Uterus (tissue), 2 donors: Measurements from ENCODE around the gene CLNK.

Source experiments
- POLR2A ChIP-seq, 2 donors: fragments of 450-650 bp; IDR thresholded peaks; one replicate each; pipeline ENCODE4 v1.6.1; 2016; ENCODE audit warnings: antibody characterized with exemption in 2 of 2, mild to moderate bottlenecking in 1 of 2, moderate library complexity in 1 of 2
- TF ChIP-seq, protein P1 (sequence below), 4 experiments: fragments of 200-600 bp in 2 of 4; fragments of 450-650 bp in 2 of 4; sonication (generic) in 2 of 4; IDR thresholded peaks; one replicate each; pipeline ENCODE4 v1.5.1; 2016 to 2019; ENCODE audit warnings: antibody characterized with exemption in 4 of 4, mild to moderate bottlenecking in 2 of 4, moderate library complexity in 1 of 4

- TF ChIP-seq, protein P1, sequence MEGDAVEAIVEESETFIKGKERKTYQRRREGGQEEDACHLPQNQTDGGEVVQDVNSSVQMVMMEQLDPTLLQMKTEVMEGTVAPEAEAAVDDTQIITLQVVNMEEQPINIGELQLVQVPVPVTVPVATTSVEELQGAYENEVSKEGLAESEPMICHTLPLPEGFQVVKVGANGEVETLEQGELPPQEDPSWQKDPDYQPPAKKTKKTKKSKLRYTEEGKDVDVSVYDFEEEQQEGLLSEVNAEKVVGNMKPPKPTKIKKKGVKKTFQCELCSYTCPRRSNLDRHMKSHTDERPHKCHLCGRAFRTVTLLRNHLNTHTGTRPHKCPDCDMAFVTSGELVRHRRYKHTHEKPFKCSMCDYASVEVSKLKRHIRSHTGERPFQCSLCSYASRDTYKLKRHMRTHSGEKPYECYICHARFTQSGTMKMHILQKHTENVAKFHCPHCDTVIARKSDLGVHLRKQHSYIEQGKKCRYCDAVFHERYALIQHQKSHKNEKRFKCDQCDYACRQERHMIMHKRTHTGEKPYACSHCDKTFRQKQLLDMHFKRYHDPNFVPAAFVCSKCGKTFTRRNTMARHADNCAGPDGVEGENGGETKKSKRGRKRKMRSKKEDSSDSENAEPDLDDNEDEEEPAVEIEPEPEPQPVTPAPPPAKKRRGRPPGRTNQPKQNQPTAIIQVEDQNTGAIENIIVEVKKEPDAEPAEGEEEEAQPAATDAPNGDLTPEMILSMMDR (IDR thresholded peaks at IDR 0.05) = no peak
- TF ChIP-seq POLR2A (IDR thresholded peaks at IDR 0.05) = no peak
Observed at GRCh38 chr4:10575414-10575813, 109.2 kb downstream of the CLNK start.
